Measurements from ENCODE around the gene ZBTB7A. TPM values are rescaled to one million over a fixed set of nuclear protein-coding genes. Genes with fewer than 3 reads are reported as not detected.

Gene ZBTB7A
- total and polyA plus RNA-seq, 7 experiments from 2014 or later: 15.3 to 76.0 (median 49.1) TPM

DNA sequence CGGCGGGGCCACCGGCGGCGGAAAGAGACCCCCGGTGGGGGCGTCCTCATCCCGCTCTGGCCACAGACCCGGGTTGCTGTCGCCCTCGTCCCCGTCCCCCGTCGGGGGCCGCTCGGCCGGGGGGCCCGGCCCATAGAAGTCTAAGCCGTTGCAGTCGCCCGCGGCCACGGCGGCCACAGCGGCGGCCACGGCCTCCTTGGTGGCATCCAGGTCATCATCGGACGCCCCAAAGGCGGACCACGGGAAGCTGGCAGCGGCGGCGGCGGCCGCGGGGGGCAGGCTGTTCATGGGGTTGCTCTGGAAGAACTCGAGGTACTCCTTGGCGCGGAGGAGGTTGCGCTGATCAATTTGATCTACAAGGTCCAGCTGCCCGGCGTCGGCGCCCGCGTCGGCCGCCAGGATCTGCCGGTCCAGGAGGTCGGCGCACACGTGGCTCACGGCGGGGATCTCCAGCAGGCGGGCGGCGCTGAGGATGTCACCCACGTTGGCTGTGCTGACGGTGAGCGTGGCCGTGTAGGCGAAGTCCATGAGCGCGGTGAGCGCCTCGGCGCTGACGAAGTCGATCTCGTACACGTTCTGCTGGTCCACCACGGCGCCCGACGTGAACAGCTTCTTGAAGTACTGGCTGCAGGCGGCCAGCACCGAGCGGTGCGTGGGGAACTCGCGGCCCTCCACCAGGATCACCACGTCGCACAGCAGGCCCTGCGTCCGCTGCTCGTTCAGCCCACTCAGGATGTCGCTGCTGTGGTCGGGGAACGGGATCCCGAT lies 12.1 kb downstream of the ZBTB7A start:
- ChIA-PET CTCF (no interaction called here), POLR2A (no interaction called here)
- Histone ChIP-seq H3K9me3 (ENCODE audit: control insufficient read depth in 2 of 3, low read length in 3 of 3) (no peaks in the 10 kb centered on the region), H3K27ac (ENCODE audit: low read depth, low read length) (no peak overlapping the region), H3K27me3 (ENCODE audit: control insufficient read depth in 2 of 2, insufficient read depth in 2 of 2, low read length in 2 of 2) (no peaks in the 10 kb centered on the region), H3K4me3 (ENCODE audit: low read length) (no peak overlapping the region), H3K4me1 (ENCODE audit: control insufficient read depth in 2 of 2, insufficient read depth in 2 of 2, low read length in 2 of 2) (peaks cover 4 to 24% of the 10 kb centered on the region in 2 donors), H3K36me3 (ENCODE audit: control insufficient read depth in 2 of 3, insufficient read depth in 3 of 3, low read length in 3 of 3) (peaks cover 5 to 53% (median 16%) of the 10 kb centered on the region in 3 experiments)
- DNase-seq: no peak
- Mint-ChIP-seq H3K9me3 (peaks cover 0 to 4% (median 0%) of the 10 kb centered on the region in 11 donors), H3K27ac (no peak overlapping the region), H3K4me1 (peaks cover 29 to 49% (median 32%) of the 10 kb centered on the region in 7 donors), H3K36me3 (peaks cover 11 to 34% (median 20%) of the 10 kb centered on the region in 5 donors), H3K4me3 (no peak overlapping the region), H3K27me3 (no peaks in the 10 kb centered on the region)
- ATAC-seq: no peak
- intact Hi-C loops (cut with micrococcal nuclease): no loop called here

DNA sequence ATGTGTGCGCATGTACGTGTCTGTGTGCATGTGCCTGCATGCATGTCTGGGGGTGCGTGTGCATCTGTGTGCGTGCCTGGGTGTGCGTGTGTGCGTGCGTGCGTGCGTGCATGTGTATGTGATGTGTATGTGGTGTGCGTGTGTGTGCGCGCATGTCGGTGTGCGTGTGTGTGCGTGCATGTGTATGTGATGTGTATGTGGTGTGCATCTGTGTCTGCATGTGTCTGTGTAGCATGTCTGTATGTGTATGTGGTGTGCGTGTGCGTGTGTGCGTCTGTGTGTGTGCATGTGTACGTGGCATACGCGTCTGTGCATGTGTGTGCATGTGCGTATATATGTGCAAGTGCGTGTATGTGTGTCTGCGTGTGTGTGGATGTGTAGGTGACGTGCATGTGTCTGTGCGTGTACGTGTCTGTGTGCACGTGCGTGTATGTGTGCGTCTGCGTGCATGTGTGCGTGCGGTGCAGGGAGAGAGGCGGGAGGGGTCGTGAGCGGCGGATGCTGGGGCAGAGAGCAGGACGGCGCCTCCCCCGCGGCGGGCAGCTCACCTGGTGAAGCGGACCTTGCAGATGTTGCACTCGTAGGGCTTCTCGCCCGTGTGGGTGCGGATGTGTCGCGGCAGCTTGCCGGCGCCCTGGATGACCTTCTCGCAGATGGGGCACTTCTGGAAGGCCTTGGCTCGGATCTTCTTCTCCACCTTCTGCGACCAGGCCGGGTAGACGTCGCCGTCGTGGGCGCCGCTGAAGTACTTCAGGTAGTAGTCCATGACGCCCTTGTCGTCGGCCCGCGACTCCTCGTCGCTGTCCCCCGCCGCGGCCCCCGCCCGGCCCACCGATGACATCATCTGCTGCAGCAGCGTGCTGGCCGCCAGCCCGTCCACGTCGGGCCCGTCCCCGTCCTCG lies 13.0 kb downstream of the ZBTB7A start:
- no peaks in the 10 kb centered on the region for H3K27me3 Mint-ChIP-seq
- ChIA-PET POLR2A (interaction anchor here (0.6 kb wide), 1 partner anchor 212 kb away, joined by 4 read pairs; no protein-coding TSS in a partner anchor), CTCF (no interaction called here)
- no peak overlapping the region for H3K4me3 ChIP-seq (ENCODE audit: low read length)
- intact Hi-C loops (cut with micrococcal nuclease): no loop called here
- H3K9me3 ChIP-seq (ENCODE audit: control insufficient read depth in 2 of 3, low read length in 3 of 3): no peaks in the 10 kb centered on the region
- peaks cover 0 to 4% (median 0%) of the 10 kb centered on the region in 11 donors for H3K9me3 Mint-ChIP-seq
- no peaks in the 10 kb centered on the region for H3K27me3 ChIP-seq (ENCODE audit: control insufficient read depth in 2 of 2, insufficient read depth in 2 of 2, low read length in 2 of 2)
- H3K27ac ChIP-seq (ENCODE audit: low read depth, low read length): no peak overlapping the region
- no peak for ATAC-seq
- H3K4me1 Mint-ChIP-seq: peaks cover 30 to 51% (median 32%) of the 10 kb centered on the region in 7 donors
- no peak for DNase-seq
- H3K27ac Mint-ChIP-seq: peak overlapping the region in 7 of 9 donors; percentile 18 to 78 (median 58)
- peaks cover 11 to 35% (median 21%) of the 10 kb centered on the region in 5 donors for H3K36me3 Mint-ChIP-seq
- peaks cover 5 to 59% (median 16%) of the 10 kb centered on the region in 3 experiments for H3K36me3 ChIP-seq (ENCODE audit: control insufficient read depth in 2 of 3, insufficient read depth in 3 of 3, low read length in 3 of 3)
- H3K4me3 Mint-ChIP-seq: peak overlapping the region in 6 of 10 donors; percentile 10 to 49 (median 33)
- H3K4me1 ChIP-seq (ENCODE audit: control insufficient read depth in 2 of 2, insufficient read depth in 2 of 2, low read length in 2 of 2): peaks cover 0 to 14% of the 10 kb centered on the region in 2 donors

GRCh38 chr19:4052993-4053422 lies 13.7 kb downstream of the ZBTB7A start:
- Mint-ChIP-seq H3K4me3 (peak overlapping the region in 5 of 10 donors; percentile 18 to 49 (median 43)), H3K36me3 (peaks cover 11 to 35% (median 21%) of the 10 kb centered on the region in 5 donors), H3K27ac (peak overlapping the region in 6 of 9 donors; percentile 18 to 66 (median 41)), H3K9me3 (peaks cover 0 to 4% (median 0%) of the 10 kb centered on the region in 11 donors), H3K27me3 (no peaks in the 10 kb centered on the region), H3K4me1 (peaks cover 31 to 51% (median 35%) of the 10 kb centered on the region in 7 donors)
- Histone ChIP-seq H3K9me3 (ENCODE audit: control insufficient read depth in 2 of 3, low read length in 3 of 3) (no peaks in the 10 kb centered on the region), H3K27me3 (ENCODE audit: control insufficient read depth in 2 of 2, insufficient read depth in 2 of 2, low read length in 2 of 2) (no peaks in the 10 kb centered on the region), H3K27ac (ENCODE audit: low read depth, low read length) (no peak overlapping the region), H3K4me3 (ENCODE audit: low read length) (no peak overlapping the region), H3K4me1 (ENCODE audit: control insufficient read depth in 2 of 2, insufficient read depth in 2 of 2, low read length in 2 of 2) (peaks cover 0 to 11% of the 10 kb centered on the region in 2 donors), H3K36me3 (ENCODE audit: control insufficient read depth in 2 of 3, insufficient read depth in 3 of 3, low read length in 3 of 3) (peaks cover 5 to 66% (median 16%) of the 10 kb centered on the region in 3 experiments)
- intact Hi-C loops (cut with micrococcal nuclease): no loop called here
- no peak for ATAC-seq
- ChIA-PET CTCF (no interaction called here), POLR2A (interaction anchor here (0.6 kb wide), 1 partner anchor 211 kb away, joined by 4 read pairs; no protein-coding TSS in a partner anchor)
- DNase-seq: no peak

DNA sequence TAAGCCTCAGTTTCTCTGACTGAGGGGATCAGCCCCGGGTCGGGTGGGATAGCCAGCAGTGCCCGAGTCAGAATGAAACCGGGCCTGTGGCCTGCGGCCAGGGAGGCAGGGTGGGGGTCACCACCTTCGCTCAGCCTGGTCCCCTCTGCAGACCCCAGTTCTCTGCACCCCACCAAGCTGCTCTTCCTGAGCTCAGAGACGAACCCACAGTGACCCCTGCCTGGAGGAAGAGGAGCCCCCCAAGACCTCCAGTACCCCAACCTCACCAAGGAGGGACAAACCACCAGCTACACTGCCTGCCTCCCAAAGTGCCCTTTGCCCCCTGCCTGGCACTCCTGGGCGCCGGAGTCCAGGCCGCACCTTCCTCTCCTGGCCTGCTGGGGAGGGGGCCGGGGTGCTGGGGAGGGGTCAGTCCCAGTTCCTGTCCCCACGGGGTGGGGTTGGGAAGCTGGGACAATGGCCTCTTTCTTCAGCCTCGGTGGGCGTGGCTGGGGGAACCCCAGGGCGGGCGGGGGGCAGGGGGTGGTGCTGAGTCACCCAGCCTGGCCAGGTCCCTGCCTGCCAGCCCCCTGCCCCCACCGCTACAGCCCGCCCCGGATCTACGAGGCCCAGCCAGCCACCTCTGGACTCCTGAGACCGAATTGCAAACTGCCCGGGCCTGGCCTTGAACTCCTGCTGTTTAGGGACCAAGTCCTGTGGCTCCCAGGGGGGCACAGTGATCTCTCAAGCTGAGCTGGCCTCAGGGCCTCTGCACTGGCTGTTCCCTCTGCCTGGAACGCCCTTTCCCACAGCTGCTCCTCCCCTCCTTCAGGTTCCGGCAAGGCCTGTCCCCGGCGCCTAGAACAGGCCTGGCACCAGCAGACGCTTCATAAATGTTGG lies 14.3 kb downstream of the ZBTB7A start:
- CTCF ChIA-PET: no interaction called here
- Mint-ChIP-seq H3K36me3 (peaks cover 11 to 34% (median 21%) of the 10 kb centered on the region in 5 donors), H3K4me1 (peaks cover 29 to 45% (median 38%) of the 10 kb centered on the region in 7 donors), H3K27ac (peak overlapping the region in 4 of 9 donors; percentile 32 to 49 (median 37)), H3K27me3 (no peaks in the 10 kb centered on the region), H3K9me3 (peaks cover 0 to 4% (median 0%) of the 10 kb centered on the region in 11 donors), H3K4me3 (peak overlapping the region in 3 of 10 donors; percentile 18 to 49 (median 38))
- Histone ChIP-seq H3K9me3 (ENCODE audit: control insufficient read depth in 2 of 3, low read length in 3 of 3) (no peaks in the 10 kb centered on the region), H3K27me3 (ENCODE audit: control insufficient read depth in 2 of 2, insufficient read depth in 2 of 2, low read length in 2 of 2) (no peaks in the 10 kb centered on the region), H3K4me1 (ENCODE audit: control insufficient read depth in 2 of 2, insufficient read depth in 2 of 2, low read length in 2 of 2) (peaks cover 0 to 11% of the 10 kb centered on the region in 2 donors), H3K36me3 (ENCODE audit: control insufficient read depth in 2 of 3, insufficient read depth in 3 of 3, low read length in 3 of 3) (peaks cover 5 to 68% (median 16%) of the 10 kb centered on the region in 3 experiments), H3K4me3 (ENCODE audit: low read length) (no peak overlapping the region), H3K27ac (ENCODE audit: low read depth, low read length) (no peak overlapping the region)
- POLR2A ChIA-PET: no interaction called here
- intact Hi-C loops (cut with micrococcal nuclease): no loop called here
- ATAC-seq (peak; percentile 76), DNase-seq (no peak)

GRCh38 chr19:4051175-4052101 lies 15.3 kb downstream of the ZBTB7A start:
- H3K4me3 ChIP-seq (ENCODE audit: low read length): no peak overlapping the region
- Mint-ChIP-seq H3K36me3 (peaks cover 11 to 33% (median 23%) of the 10 kb centered on the region in 5 donors), H3K9me3 (peaks cover 0 to 4% (median 0%) of the 10 kb centered on the region in 11 donors), H3K27ac (peak overlapping the region in 8 of 9 donors; percentile 22 to 81 (median 65)), H3K27me3 (no peaks in the 10 kb centered on the region), H3K4me3 (peak overlapping the region in 5 of 10 donors; percentile 10 to 41 (median 33)), H3K4me1 (peaks cover 27 to 43% (median 36%) of the 10 kb centered on the region in 7 donors)
- no peaks in the 10 kb centered on the region for H3K27me3 ChIP-seq (ENCODE audit: control insufficient read depth in 2 of 2, insufficient read depth in 2 of 2, low read length in 2 of 2)
- H3K27ac ChIP-seq (ENCODE audit: low read depth, low read length): no peak overlapping the region
- intact Hi-C loops (cut with micrococcal nuclease): loop anchor here in 1 of 2 donors (2.0 kb wide), 1 partner anchor 87 kb away; no protein-coding TSS in a partner anchor
- CTCF ChIA-PET: no interaction called here
- POLR2A ChIA-PET: no interaction called here
- H3K9me3 ChIP-seq (ENCODE audit: control insufficient read depth in 2 of 3, low read length in 3 of 3): no peaks in the 10 kb centered on the region
- ATAC-seq: peak; percentile 71
- peaks cover 0 to 11% of the 10 kb centered on the region in 2 donors for H3K4me1 ChIP-seq (ENCODE audit: control insufficient read depth in 2 of 2, insufficient read depth in 2 of 2, low read length in 2 of 2)
- DNase-seq: peak in 1 of 9 donors; percentile 48
- peaks cover 5 to 71% (median 16%) of the 10 kb centered on the region in 3 experiments for H3K36me3 ChIP-seq (ENCODE audit: control insufficient read depth in 2 of 3, insufficient read depth in 3 of 3, low read length in 3 of 3)

All from naive thymus-derived CD4-positive, alpha-beta T cell (primary cell).